SK-N-MC (cell line): ENCODE data around the gene MORC4.

Experiments
- DNase-seq: peaks from one replicate; pipeline ENCODE4 v3.0.0-alpha.2; 2011; ENCODE audit warnings: low read depth, low spot score
- H3K27ac ChIP-seq: fragments of 200-600 bp; sonication (generic); 2 replicates; pipeline ENCODE4 v1.5.1; 2016; ENCODE audit warnings: mixed run types
- H3K36me3 ChIP-seq: fragments of 200-600 bp; sonication (generic); 2 replicates; pipeline ENCODE4 v1.6.1; 2017; ENCODE audit warnings: antibody characterized with exemption, low read length, mixed read lengths; ENCODE audit not compliant: insufficient read depth
- H3K4me3 ChIP-seq: fragments of 200-600 bp; sonication (generic); 2 replicates; pipeline ENCODE4 v1.5.1; 2016
- H3K9ac ChIP-seq: fragments of 200-600 bp; sonication (generic); 2 replicates; pipeline ENCODE4 v1.8.0; 2017; ENCODE audit warnings: mixed run types, mixed read lengths; ENCODE audit not compliant: insufficient read length
- H3K9me3 ChIP-seq: fragments of 200-600 bp; sonication (generic); 2 replicates; pipeline ENCODE4 v1.6.1; 2017; ENCODE audit warnings: low read depth, mild to moderate bottlenecking, antibody characterized with exemption, low read length, moderate library complexity, mixed read lengths
- EZH2 ChIP-seq: fragments of 200-600 bp; sonication (generic); IDR thresholded peaks from one replicate; pipeline ENCODE4 v1.6.1; 2017; ENCODE audit warnings: antibody characterized with exemption
- FOXP2 ChIP-seq: optimal IDR thresholded peaks from 2 replicates; pipeline ENCODE3; 2011; ENCODE audit warnings: mild to moderate bottlenecking, moderate library complexity; ENCODE audit not compliant: insufficient read depth; ENCODE audit errors: extremely low read length, control extremely low read depth
- POLR2AphosphoS5 ChIP-seq: IDR thresholded peaks from 2 replicates; pipeline ENCODE4 v1.6.1; 2012; ENCODE audit warnings: mild to moderate bottlenecking, low read depth, low read length, borderline replicate concordance

MORC4 gene

DNA sequence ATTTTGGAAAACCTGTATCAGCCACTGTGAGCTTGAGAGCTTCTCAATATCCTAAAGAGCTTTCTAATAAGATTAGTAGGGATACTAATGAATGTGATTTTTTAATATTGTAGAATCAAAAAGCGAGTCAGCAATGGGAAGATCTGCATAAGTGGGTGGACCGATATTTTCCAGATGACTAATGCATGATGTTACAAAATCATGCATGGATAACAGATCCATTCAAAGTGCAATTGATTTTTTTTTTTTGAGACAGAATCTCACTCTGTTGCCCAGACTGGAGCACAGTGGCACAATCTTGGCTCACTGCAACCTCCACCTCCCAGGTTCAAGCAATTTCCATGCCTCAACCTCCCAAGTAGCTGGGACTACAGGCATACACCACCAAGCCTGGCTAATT is 87.1 kb downstream of the MORC4 start:
- H3K27ac ChIP-seq: no peak overlapping the region
- TF ChIP-seq FOXP2 (no peak), POLR2AphosphoS5 (no peak), EZH2 (no peak)

GRCh38 chrX:106906361-106906760 is 93.7 kb downstream of the MORC4 start:
- Histone ChIP-seq H3K4me3 (no peak overlapping the region), H3K36me3 (no peaks in the 10 kb centered on the region), H3K9me3 (no peaks in the 10 kb centered on the region), H3K27ac (no peak overlapping the region), H3K9ac (no peak overlapping the region)
- no peak for TF ChIP-seq FOXP2
- no peak for TF ChIP-seq EZH2
- TF ChIP-seq POLR2AphosphoS5: no peak
- no peak for DNase-seq

More for the DNA sequence above, 87.1 kb downstream of the MORC4 start:
- Histone ChIP-seq H3K36me3 (no peaks in the 10 kb centered on the region), H3K9me3 (no peaks in the 10 kb centered on the region), H3K4me3 (no peak overlapping the region), H3K9ac (no peak overlapping the region)
- no peak for DNase-seq

- Histone ChIP-seq H3K36me3 (no peaks in the 10 kb centered on the region), H3K4me3 (no peak overlapping the region), H3K9me3 (no peaks in the 10 kb centered on the region), H3K27ac (no peak overlapping the region), H3K9ac (no peak overlapping the region)
- DNase-seq: no peak
- no peak for TF ChIP-seq POLR2AphosphoS5
- no peak for TF ChIP-seq EZH2
- no peak for TF ChIP-seq FOXP2
These were observed 94.8 kb downstream of the MORC4 start for GRCh38 chrX:106905064-106905708.

- TF ChIP-seq EZH2 (no peak), FOXP2 (no peak), POLR2AphosphoS5 (no peak)
- Histone ChIP-seq H3K9me3 (no peaks in the 10 kb centered on the region), H3K9ac (no peak overlapping the region), H3K36me3 (no peaks in the 10 kb centered on the region), H3K4me3 (no peak overlapping the region), H3K27ac (no peak overlapping the region)
- DNase-seq: no peak
These were observed 96.0 kb downstream of the MORC4 start for GRCh38 chrX:106903856-106904528.

GRCh38 chrX:106903291-106903824 is 96.7 kb downstream of the MORC4 start, which contains the start of gene RIPPLY1:
Gene RIPPLY1, minus strand, starts transcription at chrX:106903341. Its CDS starts 54 bp downstream, at chrX:106903287.
- Histone ChIP-seq H3K4me3 (no peak within 1 kb of the TSS), H3K9me3 (no peaks in the 10 kb centered on the region), H3K9ac (no peak within 1 kb of the TSS), H3K27ac (no peak within 1 kb of the TSS), H3K36me3 (no peaks in the 10 kb centered on the region)
- TF ChIP-seq POLR2AphosphoS5 (no peak), EZH2 (no peak), FOXP2 (no peak)
- DNase-seq: no peak

DNA sequence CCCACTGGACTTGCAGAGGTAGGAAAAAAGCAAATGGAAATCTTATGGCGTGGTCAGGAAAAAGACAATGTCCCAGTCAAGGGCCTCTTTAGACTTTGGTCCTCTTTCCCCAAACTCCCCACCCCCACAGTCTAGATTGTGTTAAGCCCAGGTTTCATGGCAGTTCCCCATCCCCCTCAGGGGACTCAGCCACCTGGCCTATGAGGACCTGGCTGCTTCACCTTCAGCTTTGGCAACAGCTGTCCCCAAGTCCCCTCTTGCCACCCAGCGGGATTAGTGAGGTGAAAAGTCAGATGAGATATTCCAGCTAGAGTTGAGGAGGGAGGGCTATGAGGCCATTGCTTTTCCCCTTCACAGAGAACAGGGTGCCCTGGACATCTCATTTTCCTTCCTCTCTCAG is 97.3 kb downstream of the MORC4 start:
- no peak for DNase-seq
- H3K9ac ChIP-seq: no peak overlapping the region
- H3K36me3 ChIP-seq: no peaks in the 10 kb centered on the region
- H3K9me3 ChIP-seq: no peaks in the 10 kb centered on the region
- no peak for TF ChIP-seq POLR2AphosphoS5
- no peak for TF ChIP-seq EZH2
- no peak for TF ChIP-seq FOXP2
- H3K4me3 ChIP-seq: no peak overlapping the region
- no peak overlapping the region for H3K27ac ChIP-seq

- no peak overlapping the region for H3K9ac ChIP-seq
- TF ChIP-seq POLR2AphosphoS5 (no peak), FOXP2 (no peak), EZH2 (no peak)
These were observed 98.2 kb downstream of the MORC4 start for GRCh38 chrX:106901781-106902219.

DNA sequence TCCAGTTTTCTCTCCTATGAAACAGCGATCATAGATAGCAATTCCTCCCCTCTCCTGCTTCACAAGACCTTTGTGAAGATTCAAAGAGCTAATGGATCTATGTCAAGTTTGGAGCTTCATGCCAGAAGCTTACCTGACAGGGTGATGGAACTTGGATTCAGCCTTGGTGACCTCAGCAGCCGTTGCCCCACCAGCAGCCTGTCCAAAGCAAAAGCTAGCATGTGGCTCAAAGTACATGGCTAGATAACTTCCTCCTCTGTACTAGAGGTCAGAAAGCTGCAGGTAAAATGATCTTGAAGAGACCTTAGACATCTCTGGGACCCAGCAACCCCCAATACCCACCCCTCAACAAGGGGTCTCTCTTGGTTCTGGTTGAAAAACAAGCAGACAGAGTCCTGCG is 98.7 kb downstream of the MORC4 start:
- Histone ChIP-seq H3K27ac (no peak overlapping the region), H3K9me3 (no peaks in the 10 kb centered on the region), H3K9ac (no peak overlapping the region), H3K36me3 (no peaks in the 10 kb centered on the region), H3K4me3 (no peak overlapping the region)
- TF ChIP-seq EZH2 (no peak), POLR2AphosphoS5 (no peak), FOXP2 (no peak)
- no peak for DNase-seq

More at GRCh38 chrX:106901781-106902219, 98.2 kb downstream of the MORC4 start:
- Histone ChIP-seq H3K36me3 (no peaks in the 10 kb centered on the region), H3K27ac (no peak overlapping the region), H3K9me3 (no peaks in the 10 kb centered on the region), H3K4me3 (no peak overlapping the region)
- DNase-seq: no peak
